ENCODE measurements around the gene SDCBP2.
A peak's percentile ranks its signal among the peaks of the same experiment; 100 is the strongest.
"Not testable (repeated sequence)": the region's sequence is repeated elsewhere in the genome, so short reads cannot be mapped to it uniquely, and the experiment has no call there.

The SDCBP2 gene

GRCh38 chr20:1360094-1360846 is 31.3 kb upstream of the SDCBP2 start:
- DNase-seq: no peak

GRCh38 chr20:1357921-1358671 is 29.2 kb upstream of the SDCBP2 start:
- no peak for DNase-seq

GRCh38 chr20:1353956-1354355 is 25.0 kb upstream of the SDCBP2 start:
- no peak for DNase-seq

DNA sequence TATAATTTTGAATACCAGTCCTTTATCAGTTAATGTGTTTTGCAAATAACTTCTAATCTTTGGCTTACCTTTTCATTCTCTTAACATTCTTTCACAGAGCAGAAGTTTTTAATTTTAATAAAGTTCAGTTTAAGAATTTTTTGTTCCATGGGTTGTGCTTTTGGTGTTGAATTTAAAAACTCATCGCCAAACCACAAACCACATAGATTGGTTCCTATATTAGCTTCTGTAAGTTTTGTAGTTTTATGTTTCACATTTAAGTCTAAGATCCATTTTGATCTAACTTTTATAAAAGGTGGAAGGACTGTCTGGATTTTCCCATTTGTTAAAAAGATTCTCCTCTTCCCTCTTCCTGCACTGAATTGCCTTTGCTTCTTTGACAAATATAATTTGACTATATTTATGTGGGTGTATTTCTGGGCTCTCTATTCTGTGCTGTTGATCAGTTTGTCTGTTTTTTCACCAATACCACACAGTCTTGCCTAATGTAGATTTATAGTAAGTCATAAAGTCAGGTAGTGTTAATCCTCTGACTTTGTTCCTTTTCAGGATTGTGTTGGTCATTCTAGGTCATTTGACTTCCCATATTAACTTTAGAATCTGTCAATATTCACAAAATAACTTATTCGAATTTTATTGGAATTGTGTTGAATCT is 17.5 kb upstream of the SDCBP2 start:
- DNase-seq: no peak

DNA sequence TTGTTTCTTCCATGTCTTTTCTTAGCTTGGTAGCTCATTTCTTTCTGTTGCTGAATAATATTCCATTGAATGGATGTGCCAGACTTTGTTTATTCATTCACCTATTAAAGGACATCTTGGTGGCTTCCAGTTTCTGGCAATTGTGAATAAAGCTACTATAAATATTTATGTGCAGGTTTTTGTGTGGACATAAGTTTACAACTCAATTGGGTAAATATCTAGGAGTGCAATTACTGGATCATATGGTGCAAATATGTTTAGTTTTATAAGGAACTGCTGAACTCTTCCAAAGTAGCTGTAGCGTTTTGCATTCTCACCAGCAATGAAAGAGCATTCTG is 16.8 kb upstream of the SDCBP2 start:
- no peak for DNase-seq

DNA sequence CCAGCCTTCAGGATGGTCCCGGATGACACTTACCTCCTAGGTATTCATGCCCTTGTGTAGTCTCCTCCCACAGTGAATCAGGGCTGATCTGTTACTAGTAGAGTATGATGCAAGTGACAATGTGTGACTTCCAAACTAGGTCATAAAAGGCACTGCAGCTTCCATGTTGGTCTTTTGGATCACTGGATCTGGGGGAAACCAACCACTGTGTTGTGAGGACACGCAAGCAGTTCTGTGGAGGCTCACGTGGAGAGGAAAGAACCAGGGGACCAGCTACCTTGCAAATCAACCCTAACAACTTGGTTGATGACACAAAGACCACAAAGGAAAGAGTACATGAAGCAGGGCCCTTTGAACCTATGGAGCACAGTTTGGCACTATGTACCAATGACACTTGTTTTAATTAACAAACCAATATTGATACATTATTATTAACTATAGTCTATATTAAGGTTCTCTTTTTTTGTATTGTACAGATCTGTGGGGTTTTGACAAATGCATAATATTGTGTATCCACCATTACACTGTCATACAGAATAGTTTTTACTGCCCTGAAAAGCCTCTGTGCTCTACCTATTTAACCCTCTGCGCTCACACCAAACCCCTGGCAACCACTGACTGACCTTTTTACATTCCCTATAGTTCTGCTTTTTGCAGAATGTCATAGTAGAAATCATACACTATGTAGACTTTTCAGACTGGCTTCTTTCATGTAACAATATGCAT is 16.3 kb upstream of the SDCBP2 start:
- no peak for DNase-seq

DNA sequence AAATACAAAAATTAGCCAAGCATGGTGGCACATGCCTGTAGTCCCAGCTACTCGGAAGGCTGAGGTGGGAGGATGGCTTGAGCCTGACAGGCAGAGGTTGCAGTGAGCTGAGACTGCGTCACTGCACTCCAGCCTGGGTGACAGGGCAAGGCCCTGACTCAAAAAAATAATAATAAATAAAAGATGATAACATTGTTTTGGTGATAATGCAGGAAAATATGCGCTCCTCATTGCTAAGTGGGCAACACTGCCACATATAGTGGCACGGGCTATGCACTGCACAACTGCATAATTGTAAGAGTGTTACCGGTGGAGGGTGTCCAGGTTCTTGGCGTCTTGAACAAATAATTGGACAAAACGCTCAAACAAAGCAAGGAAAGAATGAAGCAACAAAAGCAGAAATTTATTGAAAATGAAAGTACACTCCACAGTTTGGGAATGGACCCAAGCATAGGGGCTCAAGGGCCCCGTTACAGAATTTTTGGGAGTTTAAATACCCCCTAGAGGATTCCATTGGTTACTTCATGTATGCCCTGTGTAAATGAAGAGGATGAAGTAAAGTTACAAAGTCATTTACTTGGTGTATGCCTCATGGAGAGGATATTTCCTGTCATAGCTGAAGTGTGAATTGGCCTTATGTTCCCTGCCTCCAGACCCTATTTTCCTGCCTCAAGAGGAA is 14.6 kb upstream of the SDCBP2 start:
- not testable (repeated sequence) for DNase-seq

DNA sequence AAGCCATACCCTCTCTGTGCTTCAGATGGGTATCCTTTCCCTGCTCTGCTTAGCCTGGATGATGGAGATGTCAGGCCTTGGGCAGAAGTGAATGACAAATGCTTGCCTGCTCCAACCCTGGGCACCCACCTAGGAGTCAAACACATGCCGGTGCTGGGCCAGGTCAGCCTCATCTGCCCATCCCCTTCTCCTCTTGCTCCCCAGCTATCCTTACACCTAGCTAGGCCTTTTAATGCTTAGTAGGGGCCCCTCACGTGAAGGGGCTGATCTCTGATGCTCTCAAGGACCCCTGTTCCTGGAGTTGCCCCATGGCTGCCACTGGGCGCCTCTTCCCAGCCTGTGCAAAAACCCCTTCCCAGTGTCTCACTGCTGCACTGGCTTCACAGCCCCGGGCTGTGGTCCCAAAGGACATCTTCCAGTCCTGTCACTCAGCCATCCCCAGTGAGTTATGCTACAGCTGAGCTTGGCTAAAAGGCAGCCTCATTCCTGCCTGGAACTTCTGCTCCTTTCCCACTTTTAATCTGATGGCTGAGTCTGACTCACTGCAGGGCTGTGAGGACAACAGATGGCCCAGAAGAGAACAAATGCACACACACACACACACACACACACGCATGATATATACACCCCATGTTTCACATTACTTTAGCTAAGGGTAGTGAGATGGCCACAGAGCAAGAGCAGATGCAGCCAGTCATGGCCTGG is 12.8 kb upstream of the SDCBP2 start:
- peak in 1 of 51 donors; percentile 36 for DNase-seq

DNA sequence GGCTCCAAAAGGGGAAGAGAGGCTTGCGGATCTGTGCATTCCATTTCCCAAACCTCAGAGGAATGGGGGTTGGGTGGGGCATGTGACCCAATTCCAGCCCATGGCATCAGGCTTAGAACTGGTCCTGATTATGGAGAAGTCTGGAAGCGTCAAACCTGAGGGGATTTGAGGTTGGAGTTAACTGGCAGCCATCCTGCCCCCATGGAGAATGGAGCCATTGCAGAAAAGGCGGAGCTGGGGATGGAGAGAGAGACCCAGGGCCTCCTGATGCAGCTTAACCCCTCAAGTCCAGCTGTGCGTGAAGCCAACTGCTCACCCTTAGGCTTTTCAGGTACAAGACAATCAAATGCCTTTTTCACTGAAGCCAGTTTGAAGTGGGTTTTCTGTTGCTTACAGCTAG is 9.9 kb upstream of the SDCBP2 start:
- DNase-seq: no peak

- no peak for DNase-seq
Measured at GRCh38 chr20:1338096-1338495, 9.2 kb upstream of the SDCBP2 start.

GRCh38 chr20:1337441-1337840 is 8.5 kb upstream of the SDCBP2 start:
- DNase-seq: no peak

DNA sequence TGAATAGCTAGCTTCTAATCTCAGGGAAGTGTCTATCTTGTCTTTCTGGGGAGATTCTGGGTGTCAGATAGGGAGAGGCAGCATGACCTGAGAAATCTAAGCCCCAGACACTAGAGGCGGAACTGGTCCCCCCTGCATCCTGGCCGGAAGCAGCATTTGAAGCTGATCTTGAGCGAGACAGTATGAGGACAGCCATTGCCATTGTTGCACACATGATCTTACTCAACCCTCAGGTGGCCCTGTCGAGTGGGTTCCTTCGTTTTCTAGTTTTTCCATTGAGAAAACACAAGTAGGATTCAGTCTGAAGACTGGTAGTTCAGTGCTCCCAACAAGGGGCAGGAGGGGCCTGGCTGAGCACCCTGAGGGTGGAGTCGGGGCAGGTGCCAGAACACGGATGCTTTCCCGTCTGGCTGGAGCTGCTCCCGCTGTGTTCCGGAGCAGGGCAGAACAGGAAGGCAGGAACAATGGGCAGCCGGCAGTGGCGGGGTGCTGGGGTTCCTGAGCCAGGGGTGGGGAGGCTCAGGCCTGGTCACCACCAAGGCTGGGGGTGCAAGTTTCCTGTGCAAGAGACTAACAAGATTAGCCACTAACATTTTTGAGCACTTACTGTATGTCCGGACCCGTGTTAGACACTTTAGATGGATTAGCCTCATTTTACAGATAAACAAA is 7.9 kb upstream of the SDCBP2 start:
- peak in 19 of 51 donors; percentile 10 to 64 (median 24) for DNase-seq

DNA sequence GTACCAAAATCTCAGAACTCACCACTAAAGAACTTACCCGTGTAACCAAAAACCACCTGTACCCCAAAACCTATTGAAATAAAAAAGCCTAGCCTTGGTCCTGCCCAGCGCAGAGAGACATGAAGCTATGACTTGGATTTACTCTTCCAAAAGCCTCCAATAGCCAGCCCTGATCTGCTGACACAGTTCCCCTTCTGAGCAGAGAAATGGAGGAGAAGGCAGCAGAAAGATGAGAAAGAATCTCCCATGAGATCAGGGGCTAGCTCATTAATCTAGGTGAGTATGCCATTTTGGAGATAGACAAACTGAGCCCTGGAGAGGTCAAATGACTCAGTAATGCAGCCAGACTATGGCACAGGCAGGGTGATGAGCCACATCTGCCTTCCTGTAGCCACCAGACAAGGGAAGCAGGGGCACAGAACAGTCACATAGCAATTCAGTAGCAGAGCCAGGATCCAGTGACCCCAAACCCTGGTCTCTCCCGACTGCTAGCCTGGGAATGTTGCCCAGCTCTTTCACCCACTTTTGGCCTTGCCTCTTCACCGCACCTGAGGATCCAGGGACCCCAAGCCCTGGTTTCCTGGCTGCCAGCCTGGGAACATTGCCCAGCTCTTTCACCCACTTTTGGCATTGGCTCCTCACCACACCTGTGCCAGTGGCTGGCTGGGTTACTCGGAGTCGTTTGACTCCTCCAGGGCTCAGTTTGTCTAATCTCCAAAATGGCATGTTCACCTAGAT is 7.2 kb upstream of the SDCBP2 start:
- no peak for DNase-seq

DNA sequence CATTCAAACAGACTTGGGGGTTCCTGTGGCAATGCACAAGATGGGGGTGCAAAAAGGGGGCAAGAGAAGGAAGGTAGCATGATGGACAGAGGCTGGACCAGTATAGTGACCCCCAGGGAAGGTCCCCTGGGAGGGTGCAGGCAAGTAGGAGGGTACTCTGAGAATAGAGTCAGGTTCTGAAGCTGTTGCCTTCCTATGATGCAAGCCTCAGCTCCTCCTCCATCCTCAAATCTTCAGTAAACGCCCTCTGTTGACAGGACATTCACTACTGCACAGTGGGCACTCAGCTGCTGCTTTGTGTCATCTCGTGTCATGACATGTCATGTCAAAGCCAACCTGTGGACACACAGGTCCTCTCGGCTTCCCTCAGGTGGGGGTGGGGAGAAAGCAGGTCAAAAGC is 5.8 kb upstream of the SDCBP2 start:
- DNase-seq: no peak

DNA sequence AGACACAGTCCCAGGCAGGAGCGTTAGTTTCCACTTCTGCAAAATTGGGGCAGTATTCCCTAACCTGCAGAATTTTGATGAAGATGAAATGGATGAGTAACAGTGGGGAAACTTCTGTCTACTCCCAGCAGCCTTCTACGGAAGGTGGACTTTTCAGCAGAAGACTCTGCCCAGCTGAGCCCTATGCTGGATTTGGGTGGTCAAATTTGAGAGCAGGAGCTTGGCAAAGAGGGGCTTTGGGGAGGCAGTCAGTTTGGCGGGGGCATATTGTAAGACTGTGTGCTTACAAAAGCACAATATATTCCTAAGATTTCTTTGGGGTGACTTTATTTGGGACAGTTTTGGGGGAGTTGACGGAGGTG is 5.4 kb upstream of the SDCBP2 start:
- DNase-seq: no peak

DNA sequence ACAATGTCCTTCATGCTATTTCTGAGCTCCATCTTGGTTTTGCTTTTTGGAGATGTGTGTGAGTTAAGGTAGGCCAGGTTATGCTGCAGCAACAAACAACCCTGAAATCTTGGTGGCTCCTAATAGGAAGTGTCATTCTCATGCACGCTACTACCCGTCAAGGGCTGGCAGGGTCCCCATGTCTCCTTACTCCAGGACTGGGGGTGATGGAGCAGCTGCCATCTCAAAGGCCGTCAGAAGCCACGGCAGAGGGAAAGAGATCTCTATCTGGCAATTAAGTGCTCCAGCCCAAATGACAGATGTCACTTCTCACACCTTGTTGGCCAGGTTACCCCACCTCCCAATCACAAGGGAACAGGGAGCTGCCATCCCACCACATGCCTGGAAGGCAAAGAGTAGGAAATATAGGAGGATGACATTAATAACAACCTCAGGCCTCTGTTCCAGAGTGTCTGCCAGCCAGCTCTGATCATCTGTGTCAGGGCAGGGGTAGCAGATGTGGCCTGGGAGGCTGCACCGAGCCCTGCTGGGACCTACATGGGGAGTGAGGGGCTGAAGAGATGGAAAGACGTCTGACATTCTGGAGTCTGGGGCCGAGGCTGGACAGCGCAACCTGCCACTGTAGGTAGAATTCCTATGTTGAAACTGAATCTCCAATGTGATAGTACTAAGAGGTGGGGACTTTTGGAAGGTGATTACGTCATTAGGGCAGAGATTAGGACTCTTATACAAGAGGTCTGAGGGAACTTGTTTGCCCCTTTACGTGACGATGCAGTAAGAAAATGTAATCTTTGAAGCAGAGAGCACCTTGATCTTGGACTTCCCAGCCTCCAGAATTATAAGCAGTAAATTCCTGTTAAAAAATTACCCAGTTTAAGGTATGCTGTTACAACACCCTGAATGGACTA is 4.8 kb upstream of the SDCBP2 start:
- no peak for DNase-seq

- no peak for DNase-seq
Measured at GRCh38 chr20:1332749-1333300, 3.9 kb upstream of the SDCBP2 start.

- DNase-seq: no peak
Measured at GRCh38 chr20:1331801-1332453, 3.0 kb upstream of the SDCBP2 start.
